Stimulated activated CD4-positive, alpha-beta T cell treated with anti-CD3 and anti-CD28 coated beads, Interleukin-12 subunit alpha, Interleukin-12 subunit beta, amount 100 ng/mL, for 4 hours (primary cell): Measurements from ENCODE around the gene SGSH.
"Not testable (repeated sequence)": the region's sequence is repeated elsewhere in the genome, so short reads cannot be mapped to it uniquely, and the experiment has no call there.

ENCODE experiments used
- DNase-seq: peaks from one replicate; pipeline ENCODE4 v3.0.0-alpha.2; 2020

Gene SGSH

DNA sequence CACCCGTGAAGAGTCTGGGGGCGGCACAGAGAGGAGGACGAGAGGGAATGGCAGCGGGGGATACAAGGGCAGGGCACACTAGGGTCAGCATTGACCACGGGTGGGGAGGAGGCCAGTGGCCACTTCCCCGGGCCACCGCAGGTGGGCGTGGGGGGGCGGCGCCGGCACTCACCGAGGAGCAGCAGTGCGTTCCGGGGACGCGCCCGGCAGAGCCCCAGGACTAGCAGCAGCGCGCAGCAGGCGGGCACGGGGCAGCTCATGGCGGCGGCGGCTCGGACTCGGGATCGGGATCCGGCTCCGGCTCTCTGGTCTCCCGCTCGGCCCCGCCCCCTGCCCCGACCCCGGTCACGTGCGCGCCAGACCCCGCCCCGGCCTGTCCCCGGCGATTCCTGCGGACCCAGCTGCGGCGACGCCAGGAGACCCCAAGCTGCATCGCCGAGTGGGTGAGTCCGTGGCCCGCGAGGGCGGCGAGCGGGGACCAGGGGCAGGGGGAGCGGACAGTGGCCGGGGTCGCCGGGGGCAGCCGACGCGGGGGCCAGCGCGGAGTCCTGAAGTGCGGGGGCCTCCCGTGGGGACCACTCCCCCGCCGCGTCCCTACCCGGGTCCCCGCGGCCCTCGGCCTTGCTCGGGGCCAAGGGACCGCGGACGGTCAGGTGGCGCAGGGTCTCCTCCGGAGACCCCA lies at the start of gene SGSH, which contains the start of gene SLC26A11:
SGSH (minus strand) TSS at position 280 of the 682 bp plus-strand sequence; CDS start at position 260, 20 bp downstream.
SLC26A11 (plus strand) TSS at position 374 of the 682 bp plus-strand sequence. CDS start 1,134 bp downstream, outside the sequence.
- peak; percentile 70 for DNase-seq

DNA sequence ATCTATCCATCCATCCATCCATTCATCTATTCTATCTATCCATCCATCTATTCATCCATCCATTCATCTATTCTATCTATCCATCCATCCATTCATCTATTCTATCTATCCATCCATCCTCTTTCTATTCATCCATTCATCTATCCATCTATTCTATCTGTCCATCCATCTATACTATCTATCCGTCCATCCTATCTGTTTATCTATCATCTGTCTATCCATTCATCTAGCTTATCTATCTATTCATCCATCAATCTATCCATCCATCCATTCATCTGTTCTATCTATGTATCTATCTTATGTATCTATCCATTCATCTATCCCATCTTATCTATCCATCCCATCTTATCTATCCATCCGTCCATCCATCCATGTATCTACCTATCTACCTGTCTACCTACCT lies 49.3 kb upstream of the SGSH start:
- no peak for DNase-seq

- no peak for DNase-seq
Observed at GRCh38 chr17:80268427-80268826, 48.3 kb upstream of the SGSH start.

- DNase-seq, result no peak
Observed at GRCh38 chr17:80267391-80267790, 47.3 kb upstream of the SGSH start.

GRCh38 chr17:80265205-80266068 lies 45.3 kb upstream of the SGSH start:
- DNase-seq, result peak; percentile 52

DNA sequence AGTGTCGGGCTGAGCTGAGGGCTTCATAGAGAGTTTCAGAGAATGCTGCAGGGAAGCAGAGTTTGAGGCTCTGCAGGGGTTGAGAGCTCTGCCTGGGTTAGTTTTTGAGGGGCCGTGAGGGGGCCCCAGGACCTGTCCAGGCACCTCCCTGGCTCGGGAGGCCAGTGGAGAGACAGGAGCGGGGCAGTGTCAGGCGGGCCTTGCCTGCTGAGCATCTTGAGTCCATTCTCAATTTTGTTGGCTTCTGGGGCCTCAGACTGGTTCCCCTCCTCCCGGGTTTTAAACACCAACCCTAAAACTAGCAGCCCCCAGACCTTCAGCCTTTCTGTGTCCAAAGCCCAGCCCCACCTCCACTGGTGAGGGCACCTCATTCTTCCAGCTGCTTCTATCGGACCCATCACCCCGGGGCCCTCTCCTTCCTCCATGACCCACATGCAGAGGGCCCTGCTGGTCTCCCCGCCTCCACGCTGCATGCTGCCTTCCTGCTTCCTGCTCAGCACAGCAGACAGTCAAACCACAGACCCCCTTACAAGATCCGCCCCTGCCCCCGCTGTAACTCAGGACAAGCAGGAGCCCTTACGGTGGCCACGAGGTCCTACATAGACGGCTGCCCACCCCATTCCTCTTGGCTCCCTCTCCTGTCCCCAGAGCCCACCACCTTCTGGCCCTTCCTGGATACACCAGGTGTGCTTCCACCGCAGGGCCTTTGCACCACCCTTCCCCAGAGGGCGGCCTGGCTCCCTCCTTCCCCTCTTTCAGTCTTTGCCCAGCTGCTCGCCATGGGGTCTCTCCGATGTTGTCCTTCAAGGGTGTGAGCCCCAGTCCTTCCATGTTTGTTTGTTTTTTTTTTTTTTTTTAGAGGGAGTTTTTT lies 44.3 kb upstream of the SGSH start:
- DNase-seq, result peak; percentile 52

DNA sequence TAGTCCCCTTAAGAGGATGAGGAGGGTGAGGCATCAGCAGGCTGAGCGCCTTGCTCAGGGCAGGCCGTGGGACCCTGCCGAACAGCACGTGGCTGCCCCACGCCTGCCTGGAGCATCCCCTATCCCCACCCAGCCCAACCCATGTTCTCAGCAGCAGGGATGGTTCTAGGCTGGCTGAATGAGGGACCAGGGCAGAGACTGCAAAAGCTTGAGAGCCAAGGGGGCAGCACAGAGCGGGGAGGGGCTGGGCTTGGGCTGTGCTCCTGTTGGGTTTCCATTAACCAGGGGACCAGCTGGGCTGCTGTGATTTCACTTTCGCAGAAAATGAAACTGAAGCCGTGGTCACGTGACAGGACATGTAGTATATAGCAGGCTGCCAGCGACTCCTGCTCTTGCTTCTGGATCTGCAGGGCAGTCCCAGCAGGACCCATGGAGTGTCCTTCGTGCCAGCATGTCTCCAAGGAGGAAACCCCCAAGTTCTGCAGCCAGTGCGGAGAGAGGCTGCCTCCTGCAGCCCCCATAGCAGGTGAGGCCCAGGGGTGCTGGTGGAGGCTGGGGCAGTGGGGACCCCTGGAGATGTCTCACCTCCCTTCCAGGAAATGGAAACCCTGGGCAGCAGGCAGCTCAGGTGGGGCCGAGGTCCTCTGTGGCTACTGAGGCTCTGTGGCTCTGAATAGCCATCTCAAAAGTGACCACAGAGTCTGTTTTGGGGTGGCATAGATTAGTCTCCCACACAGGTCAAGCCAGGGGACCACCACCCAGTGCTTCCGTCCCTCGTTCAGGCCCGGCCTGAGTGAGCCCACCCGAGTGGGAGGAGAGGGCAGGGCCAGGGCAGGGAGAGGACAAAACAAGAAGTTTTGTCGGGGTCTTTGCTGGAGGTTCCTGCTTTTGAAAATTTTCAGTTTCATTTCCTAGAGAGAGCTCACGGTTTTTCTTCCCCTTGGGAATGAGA lies 43.4 kb upstream of the SGSH start:
- peak; percentile 77 for DNase-seq

DNA sequence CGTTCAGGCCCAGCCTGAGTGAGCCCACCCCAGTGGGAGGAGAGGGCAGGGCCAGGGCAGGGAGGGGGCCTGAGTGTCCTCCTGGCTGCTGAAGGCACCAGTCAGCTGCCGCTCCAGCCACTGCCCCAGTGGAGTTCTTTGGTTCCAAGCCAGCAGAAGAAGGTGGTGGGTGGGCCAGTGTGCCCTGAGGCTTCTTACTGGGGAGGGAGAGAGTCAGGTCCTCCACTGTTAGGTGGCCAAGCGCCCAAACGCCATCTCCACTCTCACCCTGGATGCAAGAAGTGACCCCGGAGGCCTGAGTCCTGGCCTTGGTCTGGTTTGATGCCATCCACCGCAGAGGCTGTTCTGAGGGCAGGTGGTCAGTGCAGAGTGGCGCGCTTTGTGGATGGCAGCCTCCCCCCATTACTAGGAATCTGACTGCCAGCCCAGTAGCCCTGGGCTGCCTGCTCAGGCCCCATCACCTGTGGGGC lies 42.7 kb upstream of the SGSH start:
- DNase-seq, result no peak

DNA sequence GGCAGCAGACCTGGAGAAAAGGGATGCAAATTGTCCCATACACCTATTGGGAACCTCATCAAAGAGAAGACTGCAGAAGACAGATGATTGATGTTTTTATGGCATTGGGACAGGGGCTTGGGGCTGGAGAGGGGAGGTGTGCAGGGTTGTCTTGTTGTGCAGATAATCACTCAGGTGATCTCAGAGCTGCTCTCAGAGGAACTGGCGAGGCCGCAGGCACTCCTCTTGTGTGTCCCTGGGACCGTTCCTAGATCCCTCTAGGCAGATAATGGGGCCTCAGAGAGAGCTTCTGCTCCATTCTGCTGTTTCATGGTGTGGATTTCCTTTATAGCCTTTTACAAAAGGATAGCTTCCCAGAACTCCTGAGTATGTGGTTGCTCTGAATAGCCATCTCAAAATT lies 42.2 kb upstream of the SGSH start:
- no peak for DNase-seq

DNA sequence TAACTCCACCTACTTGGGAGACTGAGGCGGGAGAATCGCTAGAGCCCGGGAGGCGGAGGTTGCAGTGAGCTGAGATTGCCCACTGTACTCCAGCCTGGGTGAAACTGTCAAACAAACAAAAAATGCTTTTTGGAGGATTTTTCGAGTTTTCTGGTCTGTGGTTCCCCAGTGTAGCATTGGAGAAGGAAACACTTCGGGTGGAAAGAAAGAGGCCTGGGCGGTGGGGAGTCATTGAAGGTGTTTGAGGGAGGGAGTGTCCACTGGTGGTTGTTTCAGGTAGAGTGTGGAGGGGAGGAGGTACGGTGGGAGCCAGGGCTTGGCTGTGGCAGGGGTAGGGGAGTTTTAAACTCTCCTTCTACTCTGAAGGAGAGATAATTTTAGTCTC lies 41.8 kb upstream of the SGSH start:
- DNase-seq, result no peak

DNA sequence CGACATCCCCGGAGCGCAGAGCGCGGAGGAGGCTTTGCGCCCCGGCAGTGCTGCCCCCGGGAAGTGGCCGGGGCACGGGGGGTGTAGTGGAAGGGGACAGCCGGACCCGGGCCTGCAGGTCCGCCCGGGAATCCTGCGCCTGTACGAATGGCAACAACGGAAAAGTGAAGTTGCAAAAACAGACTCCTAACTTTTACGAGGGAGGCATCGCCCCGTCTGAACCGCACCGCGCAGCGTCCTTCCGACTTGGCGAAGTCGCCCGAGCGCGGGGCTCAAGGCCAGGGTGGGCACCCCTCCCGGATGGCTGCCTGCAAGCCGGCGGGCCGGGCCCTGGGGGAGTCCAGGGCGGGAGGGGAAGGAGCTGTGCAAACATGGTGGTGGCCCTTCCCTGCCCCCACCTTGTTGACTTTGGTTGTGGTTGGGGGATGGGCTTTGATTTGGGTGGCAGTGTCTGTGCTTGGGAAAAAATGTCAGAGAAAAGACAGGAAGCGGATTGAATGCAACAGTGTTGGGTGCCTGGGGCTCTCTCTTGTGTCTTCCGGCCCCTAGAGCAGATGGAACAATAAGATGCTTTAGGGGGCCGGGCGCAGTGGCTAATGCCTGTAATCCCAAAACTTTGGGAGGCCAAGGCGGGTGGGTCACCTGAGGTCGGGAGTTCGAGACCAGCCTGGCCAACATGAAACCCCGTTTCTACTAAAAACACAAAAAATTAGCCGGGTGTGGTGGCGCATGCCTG lies 41.2 kb upstream of the SGSH start:
- DNase-seq, result peak; percentile 36

DNA sequence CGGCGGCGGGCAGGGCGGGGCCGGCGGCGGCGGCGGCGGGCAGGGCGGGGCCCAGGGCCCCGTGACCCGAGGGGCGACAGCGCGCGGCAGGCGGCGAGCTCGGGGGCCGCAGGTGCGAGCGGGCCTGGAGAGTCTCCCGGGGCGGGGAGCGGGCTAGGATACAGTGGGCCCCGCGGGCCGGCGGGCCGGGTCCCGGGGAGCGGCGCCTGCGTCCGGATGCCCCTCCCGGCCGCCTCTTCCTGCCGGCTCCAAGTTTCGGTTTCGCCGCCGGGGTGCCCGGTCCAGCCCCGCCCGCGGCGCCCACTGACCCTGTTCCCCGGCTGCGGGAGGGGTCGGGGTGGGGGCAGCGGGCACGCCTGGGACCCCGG lies 40.6 kb upstream of the SGSH start, which contains the start of gene RNF213:
RNF213 (plus strand) TSS at position 62 of the 368 bp plus-strand sequence. CDS start 2,830 bp downstream, outside the sequence.
- peak; percentile 46 for DNase-seq

- peak; percentile 73 for DNase-seq
Observed at GRCh38 chr17:80260069-80260535, 40.0 kb upstream of the SGSH start.

- no peak for DNase-seq
Observed at GRCh38 chr17:80259457-80260068, 39.4 kb upstream of the SGSH start.

GRCh38 chr17:80258296-80258695 lies 38.2 kb upstream of the SGSH start:
- not testable (repeated sequence) for DNase-seq

DNA sequence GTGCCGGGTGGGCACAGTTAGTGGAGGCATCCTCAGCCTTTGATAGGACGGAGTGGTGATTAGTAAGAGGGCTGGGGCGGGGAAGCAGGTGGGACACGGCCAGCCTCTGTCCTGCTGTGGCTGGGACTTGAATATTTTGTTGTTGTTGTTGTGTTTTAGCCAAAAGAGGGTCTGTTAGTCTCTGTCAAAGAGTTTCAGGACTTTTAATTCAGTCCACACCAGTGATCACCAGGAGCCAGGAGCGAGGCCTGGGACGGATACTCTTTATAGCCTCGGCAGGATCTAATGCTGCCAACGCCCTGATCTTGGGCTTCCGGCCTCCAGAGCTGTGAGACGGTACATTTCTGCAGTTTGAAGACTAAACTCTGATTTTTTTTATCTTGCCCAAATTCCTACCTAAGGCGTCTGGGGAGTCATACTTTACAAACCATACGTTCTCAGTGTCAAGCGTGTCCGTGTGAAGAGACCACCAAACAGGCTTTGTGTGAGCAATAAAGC lies 37.6 kb upstream of the SGSH start:
- DNase-seq, result no peak

DNA sequence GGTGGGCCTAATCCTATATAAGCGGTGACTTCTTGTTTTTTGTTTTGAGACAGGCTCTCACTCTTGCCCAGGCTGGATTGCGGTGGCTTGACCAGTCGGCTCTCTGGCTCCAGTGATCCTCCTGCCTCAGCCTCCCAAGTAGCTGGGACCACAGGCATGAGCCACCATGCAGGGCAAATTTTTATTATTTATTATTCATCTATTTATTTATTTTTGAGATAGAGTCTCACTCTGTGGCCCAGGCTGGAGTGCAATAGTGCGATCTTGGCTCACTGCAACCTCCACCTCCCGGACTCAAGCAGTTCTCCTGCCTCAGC lies 35.9 kb upstream of the SGSH start:
- DNase-seq, result no peak

GRCh38 chr17:80254396-80255251 lies 34.5 kb upstream of the SGSH start:
- peak; percentile 44 for DNase-seq
